HCEC 1CT (cell line): Measurements from ENCODE around the gene TBC1D14.

Experiments
- DNase-seq: peaks from one replicate; pipeline ENCODE4 v3.0.0-alpha.2; 2017

The TBC1D14 gene

DNA sequence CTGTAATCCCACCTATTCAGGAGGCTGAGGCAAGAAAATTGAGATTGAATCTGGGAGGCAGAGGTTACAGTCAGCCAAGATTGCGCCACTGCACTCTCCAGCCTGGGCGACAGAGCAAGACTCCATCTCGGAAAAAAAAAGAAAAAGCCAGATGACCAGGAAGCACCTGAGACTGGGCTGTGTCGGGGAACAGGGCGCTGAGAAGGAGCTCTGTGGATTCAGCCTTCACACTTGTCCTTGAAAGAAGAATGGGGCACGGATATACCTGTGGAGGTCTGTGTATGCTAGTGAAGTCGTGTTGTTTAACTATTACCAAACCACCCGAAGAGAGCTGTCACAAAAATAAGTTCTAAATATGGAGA is 94.2 kb downstream of the TBC1D14 start:
- no peak for DNase-seq

DNA sequence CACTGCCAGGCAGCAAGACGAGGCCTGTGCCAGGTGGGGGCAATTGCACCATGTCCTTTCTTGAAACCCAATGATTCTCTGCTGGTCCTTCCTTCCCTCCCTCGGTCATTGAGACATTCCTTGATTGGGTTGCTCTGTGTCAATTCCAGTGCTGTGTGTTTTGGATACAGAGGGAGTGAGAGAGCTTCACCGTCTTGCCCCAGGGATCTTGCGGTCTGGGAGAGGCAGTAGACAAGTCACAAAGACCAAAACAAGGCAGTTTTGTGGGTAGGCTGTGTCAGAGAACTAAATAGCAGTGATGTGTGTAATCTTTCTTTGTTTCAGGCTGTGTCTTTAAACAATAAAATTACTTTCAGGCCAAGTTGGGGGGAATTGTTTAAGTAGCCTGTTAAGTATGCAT is 94.7 kb downstream of the TBC1D14 start:
- no peak for DNase-seq

DNA sequence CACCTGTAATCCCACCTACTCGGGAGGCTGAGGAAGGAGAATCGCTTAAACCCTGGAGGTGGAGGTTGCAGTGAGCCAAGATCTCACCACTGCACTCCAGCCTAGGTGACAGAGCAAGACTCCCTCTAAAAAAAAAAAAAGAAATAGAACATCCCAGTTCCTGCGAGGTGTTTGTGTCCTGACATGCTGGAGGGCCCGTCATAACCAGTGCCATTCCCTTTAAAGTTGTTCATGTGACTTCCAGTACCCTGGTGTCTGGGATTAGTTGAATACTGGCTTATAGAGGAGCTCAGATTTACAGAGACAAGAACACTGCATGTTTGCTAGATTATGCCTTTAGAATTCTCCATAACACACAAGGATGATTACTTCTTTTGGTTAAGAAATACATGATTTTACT is 95.9 kb downstream of the TBC1D14 start:
- DNase-seq = no peak

- no peak for DNase-seq
Observed at GRCh38 chr4:7006411-7006810, 96.8 kb downstream of the TBC1D14 start.

GRCh38 chr4:7007142-7007907 is 97.7 kb downstream of the TBC1D14 start:
- no peak for DNase-seq

- DNase-seq = peak; percentile 5
Observed at GRCh38 chr4:7007944-7008343, 98.3 kb downstream of the TBC1D14 start.

DNA sequence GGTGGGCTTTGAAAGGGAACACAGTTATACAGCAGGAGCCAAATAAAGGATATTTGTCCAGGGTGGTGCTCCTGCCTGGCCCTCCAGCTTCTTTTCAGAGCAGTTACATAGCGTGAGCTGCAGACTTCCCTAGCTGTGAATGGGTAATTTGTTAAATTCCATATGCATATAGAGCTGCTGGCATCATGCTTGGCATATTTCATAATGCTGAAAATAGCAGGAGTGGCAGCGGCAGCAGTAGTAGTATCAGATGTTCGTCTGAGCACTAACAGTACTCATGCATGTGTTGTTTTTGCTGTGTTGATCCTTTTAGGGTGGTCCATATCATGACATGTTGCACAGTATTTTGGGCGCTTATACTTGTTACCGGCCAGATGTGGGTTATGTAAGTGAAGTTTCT is 99.9 kb downstream of the TBC1D14 start:
- no peak for DNase-seq

GRCh38 chr4:7013175-7013574 is 103.5 kb downstream of the TBC1D14 start:
- DNase-seq = no peak

GRCh38 chr4:7014815-7015214 is 105.2 kb downstream of the TBC1D14 start:
- no peak for DNase-seq

DNA sequence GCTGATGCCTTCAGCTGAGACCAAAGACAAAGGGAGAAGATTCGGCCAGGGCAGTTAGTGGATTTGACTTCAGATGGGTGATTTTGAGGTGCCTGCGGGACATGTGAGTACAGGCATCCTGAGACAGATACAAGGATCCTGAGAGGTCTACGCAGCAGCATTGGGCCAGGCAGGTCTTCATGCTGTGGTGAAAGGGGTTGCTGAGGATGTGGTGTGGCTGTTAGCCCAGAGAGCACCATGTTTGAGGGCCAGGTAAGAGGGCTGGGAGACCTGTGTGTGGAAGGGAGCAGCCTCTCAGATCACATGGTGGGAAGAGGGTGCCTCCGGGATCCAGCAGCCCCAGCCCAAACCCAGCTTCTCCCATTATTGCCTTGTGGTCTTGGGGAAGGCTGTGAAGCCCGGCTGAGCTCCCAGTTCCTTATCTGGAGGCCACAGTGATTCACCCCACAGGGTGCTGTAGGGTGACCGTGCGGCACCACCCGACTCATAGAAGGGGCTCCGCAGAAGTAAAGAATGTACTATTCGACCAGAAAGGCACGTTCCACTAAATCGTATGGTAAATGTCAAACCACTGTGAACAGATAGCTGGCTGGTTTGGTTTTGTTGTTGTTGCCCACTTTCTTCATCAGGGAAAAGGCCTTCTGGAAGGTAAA is 105.9 kb downstream of the TBC1D14 start:
- DNase-seq = no peak

DNA sequence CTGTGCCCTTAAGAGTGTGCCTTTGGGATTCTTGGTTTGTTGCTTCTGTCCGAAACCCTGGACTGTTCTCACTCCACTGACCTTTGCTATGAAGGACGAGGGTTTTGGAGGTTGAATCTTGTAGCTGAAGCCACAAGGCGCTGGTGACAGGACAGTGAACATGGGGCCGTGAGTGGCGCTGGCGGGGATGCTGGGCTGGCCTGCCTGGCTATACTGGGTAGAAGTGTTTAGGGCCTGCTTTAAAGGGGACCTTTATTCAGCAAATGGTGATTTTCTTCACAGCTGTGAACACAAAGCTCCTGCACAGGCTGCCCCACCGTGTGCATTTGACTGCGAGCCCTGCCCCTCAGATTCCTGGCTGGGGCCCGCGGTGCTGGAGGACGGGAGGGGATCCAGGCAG is 106.5 kb downstream of the TBC1D14 start:
- DNase-seq = no peak

DNA sequence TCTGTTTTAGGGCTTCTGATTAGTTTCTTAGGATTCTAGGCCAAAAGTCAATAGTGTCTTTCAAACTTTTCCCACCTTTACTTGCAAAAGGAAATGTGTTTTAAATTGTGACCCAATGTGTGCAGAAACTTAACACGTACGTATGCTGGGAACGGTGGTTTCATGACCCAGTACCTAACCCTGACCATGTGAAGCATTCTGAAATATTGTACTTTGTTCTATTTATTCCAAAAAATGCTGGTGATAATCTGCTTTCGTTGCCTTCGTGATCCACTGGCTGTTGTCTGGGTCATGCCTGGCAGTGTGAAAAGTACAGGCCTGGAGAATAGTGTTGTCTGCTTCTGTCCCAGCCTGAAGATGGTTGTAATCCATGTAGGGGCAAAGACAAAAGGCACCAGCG is 106.9 kb downstream of the TBC1D14 start:
- DNase-seq = no peak

DNA sequence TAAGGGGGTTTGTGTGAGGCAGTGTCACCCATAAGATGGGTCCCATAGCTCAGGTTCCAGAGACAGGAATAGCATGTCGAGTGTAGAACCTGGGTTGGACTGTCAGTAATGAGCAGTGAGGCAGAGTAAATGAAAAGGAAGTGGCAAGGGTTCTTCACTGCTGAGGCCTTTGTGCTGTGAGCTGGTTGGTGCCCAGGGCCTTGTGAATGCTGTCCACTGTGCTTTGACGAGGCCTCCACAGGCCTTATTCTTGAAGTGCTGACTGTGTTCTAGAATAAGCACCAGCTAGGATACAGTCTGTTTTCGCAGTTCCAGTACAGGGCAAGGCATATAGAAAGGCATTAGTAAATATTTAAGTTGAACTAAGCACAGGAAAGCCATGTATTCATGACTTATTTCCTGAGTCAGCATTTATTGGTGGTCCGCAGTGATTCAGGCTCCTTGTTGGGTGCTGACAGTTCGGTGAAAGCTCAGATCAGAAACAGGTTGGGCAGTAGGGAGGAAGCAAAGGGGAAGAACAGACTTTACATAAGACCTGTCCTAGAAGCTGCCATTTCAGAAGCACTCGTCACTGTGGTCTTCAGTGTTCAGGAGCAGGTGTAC is 107.9 kb downstream of the TBC1D14 start:
- DNase-seq = no peak

- no peak for DNase-seq
Observed at GRCh38 chr4:7018281-7018680, 108.7 kb downstream of the TBC1D14 start.

GRCh38 chr4:7019367-7019766 is 109.7 kb downstream of the TBC1D14 start:
- DNase-seq = no peak

- no peak for DNase-seq
Observed at GRCh38 chr4:7020290-7020689, 110.7 kb downstream of the TBC1D14 start.

DNA sequence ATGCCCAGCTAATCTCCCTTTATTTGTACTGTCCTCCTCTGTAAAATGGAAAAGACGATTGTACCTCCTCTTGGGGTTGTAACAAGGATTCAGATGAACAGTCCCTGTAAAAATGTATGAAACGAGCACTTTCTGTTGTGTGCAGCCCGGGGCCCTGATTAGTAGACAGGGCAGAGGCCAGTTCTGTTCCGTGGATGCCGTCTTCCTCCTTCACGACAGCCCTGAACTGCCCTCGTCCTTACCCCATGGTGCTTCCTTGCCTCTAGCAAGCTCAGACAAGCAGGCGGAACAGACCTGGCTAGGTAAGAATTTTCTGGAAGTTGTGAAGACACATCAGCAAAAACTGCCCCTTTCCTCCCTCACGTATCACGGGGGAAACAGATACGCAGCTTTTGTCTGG is 111.2 kb downstream of the TBC1D14 start:
- DNase-seq = no peak

DNA sequence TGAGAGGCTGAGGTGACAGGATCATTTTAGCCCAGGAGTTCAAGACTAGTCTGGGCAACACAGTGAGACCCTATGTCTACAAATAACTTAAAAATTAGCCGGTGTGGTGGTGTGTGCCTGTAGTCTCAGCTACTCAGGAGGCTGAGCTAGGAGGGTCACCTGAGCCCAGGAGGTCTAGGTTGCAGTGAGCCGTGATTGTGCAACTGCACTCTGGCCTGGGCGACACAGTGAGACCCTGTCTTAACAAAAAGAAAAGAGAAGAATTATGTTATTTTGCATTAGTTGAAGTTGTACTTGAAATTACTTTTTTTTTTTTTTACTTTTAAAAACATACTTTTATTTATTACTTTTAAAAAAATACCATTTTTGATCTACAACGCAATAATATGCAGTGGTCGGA is 111.7 kb downstream of the TBC1D14 start:
- no peak for DNase-seq

DNA sequence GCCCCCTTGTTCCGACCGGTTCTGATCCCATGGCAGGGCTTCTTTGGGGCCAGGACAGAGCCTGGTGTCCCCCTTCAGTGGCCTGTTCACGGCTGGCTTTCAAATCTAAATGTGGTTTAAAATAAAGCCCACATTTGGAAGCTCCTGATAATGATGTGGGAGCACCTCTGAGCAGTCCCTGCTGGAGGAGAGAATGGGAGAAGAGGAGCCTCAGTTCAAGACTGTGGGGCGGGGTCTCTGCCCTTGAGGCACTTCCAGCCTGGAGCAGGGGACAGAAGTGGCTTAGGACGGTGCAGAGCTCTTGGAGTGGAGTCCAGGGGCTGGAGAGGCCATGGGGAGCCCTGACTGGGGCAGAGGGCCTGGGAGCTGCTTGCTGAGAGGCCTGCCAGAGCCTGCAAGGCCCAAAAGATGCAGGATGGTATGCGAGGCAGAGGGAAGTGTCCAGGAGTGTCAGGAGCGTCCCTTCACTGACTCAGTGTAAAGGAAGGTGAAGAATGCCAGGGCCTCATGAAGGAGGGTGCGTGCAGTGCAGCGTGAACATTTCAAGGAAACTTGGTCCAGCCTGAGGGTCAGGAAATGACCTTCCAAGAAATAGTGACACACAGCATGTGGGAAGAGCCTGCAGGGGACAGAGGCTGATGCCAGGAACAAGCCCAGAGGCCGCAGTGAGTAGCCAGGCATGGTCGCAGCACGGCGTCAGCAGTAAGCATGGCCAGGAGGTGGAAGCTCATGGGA is 112.5 kb downstream of the TBC1D14 start:
- peak; percentile 59 for DNase-seq

DNA sequence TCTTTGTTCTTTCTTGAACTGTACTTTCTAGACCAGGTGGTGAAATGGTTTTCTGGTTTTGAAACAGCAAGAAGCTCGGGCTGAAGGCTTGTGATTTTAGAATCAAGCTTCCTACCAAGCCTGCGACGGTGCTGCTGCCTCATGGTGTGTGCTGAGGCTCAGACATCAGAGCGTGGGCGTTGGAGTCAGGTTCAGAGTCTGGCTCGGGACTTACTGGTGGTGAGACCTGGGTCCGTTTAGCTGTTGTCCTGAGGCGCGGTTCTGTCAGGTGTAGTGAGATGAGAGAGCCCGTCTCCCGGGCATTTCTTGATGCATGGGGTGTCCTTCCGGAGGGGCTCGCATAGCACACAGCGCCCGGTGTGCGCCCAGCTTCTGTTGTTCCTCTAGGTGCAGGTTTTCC is 113.9 kb downstream of the TBC1D14 start:
- no peak for DNase-seq

GRCh38 chr4:7023901-7024300 is 114.3 kb downstream of the TBC1D14 start:
- DNase-seq = no peak

DNA sequence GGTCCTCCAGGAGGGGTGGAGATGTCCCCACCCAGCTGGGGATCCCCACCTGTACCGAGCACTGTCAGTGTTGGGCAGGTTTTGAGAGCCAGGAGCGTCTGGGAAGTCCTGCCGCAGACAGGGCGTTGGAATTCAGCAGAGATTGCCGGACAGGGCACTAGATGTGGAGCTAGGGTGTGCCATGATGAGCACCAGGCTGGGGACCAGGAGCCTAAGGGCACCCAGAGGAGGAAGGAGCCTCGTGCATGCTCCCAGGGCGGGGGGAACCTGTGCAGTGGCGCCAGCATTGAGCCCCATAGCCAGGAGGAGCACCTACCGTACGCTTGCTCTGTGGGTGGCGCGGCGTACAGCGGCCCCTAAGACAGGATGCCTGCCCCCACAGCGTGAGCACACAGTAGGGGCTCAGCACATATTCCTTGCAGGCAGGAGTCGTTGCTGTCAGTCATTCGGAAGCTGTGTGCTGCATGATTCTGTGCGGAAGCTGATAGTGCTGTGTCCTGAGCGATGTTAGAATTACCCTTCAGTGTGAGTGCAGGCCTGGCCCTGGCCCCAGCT is 114.8 kb downstream of the TBC1D14 start:
- DNase-seq = no peak

DNA sequence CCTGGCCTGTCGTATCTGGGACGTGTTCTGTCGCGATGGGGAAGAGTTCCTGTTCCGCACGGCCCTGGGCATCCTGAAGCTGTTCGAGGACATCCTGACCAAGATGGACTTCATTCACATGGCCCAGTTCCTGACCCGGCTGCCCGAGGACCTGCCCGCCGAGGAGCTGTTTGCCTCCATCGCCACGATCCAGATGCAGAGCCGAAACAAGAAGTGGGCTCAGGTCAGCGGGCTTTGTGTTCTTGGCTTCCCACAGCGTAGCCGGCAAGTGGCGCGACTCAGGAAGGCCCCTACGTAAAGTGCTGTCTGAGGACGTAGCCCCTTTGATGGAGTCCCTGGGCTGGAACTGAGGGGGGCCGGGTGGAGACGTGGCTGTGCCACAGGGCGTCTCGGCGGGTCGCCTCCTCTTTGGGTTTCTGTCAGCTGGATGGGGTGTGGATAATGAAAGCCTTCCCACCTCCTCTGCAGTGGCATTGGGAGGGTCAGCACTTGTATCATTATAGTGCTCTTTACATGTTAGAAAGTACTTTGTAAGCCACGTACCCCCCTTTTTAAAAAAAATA is 115.5 kb downstream of the TBC1D14 start:
- no peak for DNase-seq
